GM21529 (cell line): ENCODE results near the gene STX4.

Source experiments
- ATAC-seq: cut with Tn5 transposase; IDR thresholded peaks from one replicate; pipeline ENCODE4 v1.9.1; 2021; ENCODE audit not compliant: unreplicated experiment

The STX4 gene

GRCh38 chr16:31063843-31064611, 30.7 kb downstream of the STX4 start:
- no peak for ATAC-seq

GRCh38 chr16:31064882-31065461, 31.6 kb downstream of the STX4 start:
- no peak for ATAC-seq

GRCh38 chr16:31067342-31067741, 34.0 kb downstream of the STX4 start:
- no peak for ATAC-seq

GRCh38 chr16:31071861-31072260, 38.5 kb downstream of the STX4 start:
- no peak for ATAC-seq

- no peak for ATAC-seq
These were observed 39.3 kb downstream of the STX4 start for GRCh38 chr16:31072540-31073141.

- ATAC-seq: peak; percentile 48
These were observed 40.0 kb downstream of the STX4 start for GRCh38 chr16:31073142-31073969.

GRCh38 chr16:31073970-31074813, 40.8 kb downstream of the STX4 start, which contains the start of the genes ZNF646 and ZNF668:
ZNF646 (plus strand) TSS chr16:31074422; CDS start chr16:31076325, 1,903 bp downstream.
ZNF668 (minus strand) TSS chr16:31074240; CDS start chr16:31064459, 9,781 bp downstream.
- ATAC-seq: peak; percentile 67

- no peak for ATAC-seq
These were observed 41.4 kb downstream of the STX4 start for GRCh38 chr16:31074814-31075183.

- no peak for ATAC-seq
These were observed 43.0 kb downstream of the STX4 start for GRCh38 chr16:31076319-31076718.

- ATAC-seq: no peak
These were observed 43.7 kb downstream of the STX4 start for GRCh38 chr16:31077024-31077423.

- no peak for ATAC-seq
These were observed 44.4 kb downstream of the STX4 start for GRCh38 chr16:31077592-31078396.

GRCh38 chr16:31078597-31079341, 45.4 kb downstream of the STX4 start:
- ATAC-seq: no peak

GRCh38 chr16:31079342-31079944, 46.1 kb downstream of the STX4 start:
- ATAC-seq: no peak

GRCh38 chr16:31080035-31080629, 46.8 kb downstream of the STX4 start:
- ATAC-seq: no peak

- ATAC-seq: no peak
These were observed 47.5 kb downstream of the STX4 start for GRCh38 chr16:31080756-31081419.

- ATAC-seq: no peak
These were observed 48.3 kb downstream of the STX4 start for GRCh38 chr16:31081428-31082351.
